ENCODE results near the gene RALGPS1.

DNA sequence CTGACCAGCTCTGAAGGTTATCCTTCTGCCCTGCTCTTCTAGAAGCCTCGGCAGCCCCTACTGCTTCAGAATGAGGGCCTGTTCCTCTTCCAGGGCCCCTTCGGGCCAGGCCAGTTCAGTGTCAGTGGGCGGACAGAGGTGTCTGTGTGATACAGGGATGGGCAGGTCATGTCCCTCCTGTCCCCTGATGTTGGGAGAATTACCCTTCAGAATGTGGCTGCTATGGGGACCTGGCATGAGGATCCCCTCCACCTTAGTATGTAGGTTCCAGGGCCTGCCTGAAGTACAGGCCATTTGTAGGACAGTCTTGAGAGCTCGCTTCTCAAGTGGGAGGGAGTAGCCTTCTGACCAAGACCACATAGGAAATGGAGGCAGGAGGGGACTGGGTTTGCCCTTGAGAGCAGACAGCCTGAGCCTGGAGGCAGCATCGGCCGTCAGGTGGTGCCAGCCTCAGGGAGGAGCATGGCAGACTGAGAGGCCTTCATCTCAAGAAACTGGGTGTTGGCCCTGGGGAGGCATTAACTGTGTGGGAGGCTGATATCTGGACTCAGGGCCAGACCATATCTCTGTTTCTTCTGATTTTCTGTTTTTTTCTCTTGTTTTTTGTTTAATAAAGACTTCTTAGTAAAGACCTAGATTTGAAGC, 175.9 kb downstream of the RALGPS1 start:
- TF ChIP-seq, protein P1, sequence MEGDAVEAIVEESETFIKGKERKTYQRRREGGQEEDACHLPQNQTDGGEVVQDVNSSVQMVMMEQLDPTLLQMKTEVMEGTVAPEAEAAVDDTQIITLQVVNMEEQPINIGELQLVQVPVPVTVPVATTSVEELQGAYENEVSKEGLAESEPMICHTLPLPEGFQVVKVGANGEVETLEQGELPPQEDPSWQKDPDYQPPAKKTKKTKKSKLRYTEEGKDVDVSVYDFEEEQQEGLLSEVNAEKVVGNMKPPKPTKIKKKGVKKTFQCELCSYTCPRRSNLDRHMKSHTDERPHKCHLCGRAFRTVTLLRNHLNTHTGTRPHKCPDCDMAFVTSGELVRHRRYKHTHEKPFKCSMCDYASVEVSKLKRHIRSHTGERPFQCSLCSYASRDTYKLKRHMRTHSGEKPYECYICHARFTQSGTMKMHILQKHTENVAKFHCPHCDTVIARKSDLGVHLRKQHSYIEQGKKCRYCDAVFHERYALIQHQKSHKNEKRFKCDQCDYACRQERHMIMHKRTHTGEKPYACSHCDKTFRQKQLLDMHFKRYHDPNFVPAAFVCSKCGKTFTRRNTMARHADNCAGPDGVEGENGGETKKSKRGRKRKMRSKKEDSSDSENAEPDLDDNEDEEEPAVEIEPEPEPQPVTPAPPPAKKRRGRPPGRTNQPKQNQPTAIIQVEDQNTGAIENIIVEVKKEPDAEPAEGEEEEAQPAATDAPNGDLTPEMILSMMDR (IDR thresholded peaks at IDR 0.05): no peak
- no peak for TF ChIP-seq EZH2 (IDR thresholded peaks at IDR 0.05; ENCODE audit: borderline replicate concordance, insufficient read depth, low read depth, low read length, poor library complexity, severe bottlenecking)

Data from B cell (primary cell).